HL-60 (cell line): ENCODE results near the gene NEDD4.

Source experiments
- DNase-seq, 2 experiments: peaks; one replicate each; pipeline ENCODE4 v3.0.0-alpha.2; 2010 to 2020; ENCODE audit warnings: low read depth in 1 of 2, low spot score in 1 of 2
- H3K27ac ChIP-seq: fragments of 250-450 bp; sonication (Bioruptor Pico); replicated peaks from 2 replicates; pipeline ENCODE4 v1.5.1; 2020; ENCODE audit warnings: mild to moderate bottlenecking, moderate library complexity
- H3K27me3 ChIP-seq: fragments of 250-450 bp; sonication (Bioruptor Pico); 2 replicates; pipeline ENCODE4 v1.5.1; 2021; ENCODE audit warnings: mild to moderate bottlenecking, moderate library complexity; ENCODE audit not compliant: insufficient read depth, poor library complexity, severe bottlenecking
- H3K4me3 ChIP-seq: replicated peaks from 2 replicates; pipeline ENCODE4 v1.5.1; 2011; ENCODE audit warnings: mild to moderate bottlenecking, control low read depth, low read length; ENCODE audit not compliant: insufficient read depth
- CTCF ChIP-seq: IDR thresholded peaks from one replicate; pipeline ENCODE4 v1.5.1; 2011; ENCODE audit warnings: low read length, control low read depth, inconsistent platforms; ENCODE audit not compliant: insufficient read depth
- GABPA ChIP-seq: IDR thresholded peaks from 2 replicates; pipeline ENCODE4 v1.6.1; 2012; ENCODE audit warnings: low read depth
- POLR2AphosphoS5 ChIP-seq: IDR thresholded peaks from 2 replicates; pipeline ENCODE4 v1.6.1; 2012; ENCODE audit warnings: low read depth
- REST ChIP-seq: IDR thresholded peaks from 2 replicates; pipeline ENCODE4 v1.6.1; 2012; ENCODE audit warnings: low read depth; ENCODE audit not compliant: insufficient replicate concordance
- SPI1 ChIP-seq: IDR thresholded peaks from 2 replicates; pipeline ENCODE4 v1.6.1; 2012; ENCODE audit warnings: low read depth, mild to moderate bottlenecking, borderline replicate concordance

Gene NEDD4

GRCh38 chr15:55977231-55977630, 16.2 kb downstream of the NEDD4 start:
- DNase-seq = no peak
- TF ChIP-seq SPI1 = no peak
- no peak for TF ChIP-seq POLR2AphosphoS5
- no peak for TF ChIP-seq GABPA
- no peak for TF ChIP-seq REST
- TF ChIP-seq CTCF = no peak

DNA sequence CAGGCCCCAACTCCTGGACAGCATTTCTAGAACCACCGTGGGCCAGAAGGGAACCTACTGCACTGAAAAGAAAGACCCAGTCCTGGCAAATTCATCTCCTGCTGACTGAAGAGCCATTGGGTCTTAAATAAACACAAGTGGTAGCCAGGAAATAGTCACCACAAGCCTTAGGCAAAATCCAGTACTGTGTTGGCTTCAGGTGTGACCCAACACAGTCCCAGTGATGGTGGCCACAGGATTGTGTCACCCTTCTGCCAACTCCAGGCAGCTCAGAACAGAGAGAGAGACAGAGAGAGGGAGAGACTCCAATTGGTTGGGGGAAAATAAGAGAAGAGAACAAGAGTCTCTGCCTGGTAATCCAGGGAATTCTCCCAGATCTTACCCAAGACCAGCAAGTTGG, 23.1 kb downstream of the NEDD4 start:
- no peaks in the 10 kb centered on the region for H3K27me3 ChIP-seq
- H3K27ac ChIP-seq = no peak overlapping the region
- no peak for TF ChIP-seq REST
- DNase-seq = no peak
- no peak overlapping the region for H3K4me3 ChIP-seq

More at GRCh38 chr15:55977231-55977630, 16.2 kb downstream of the NEDD4 start:
- H3K4me3 ChIP-seq = no peak overlapping the region
- H3K27me3 ChIP-seq = no peaks in the 10 kb centered on the region
- H3K27ac ChIP-seq = no peak overlapping the region

- DNase-seq = no peak
These were observed 23.8 kb downstream of the NEDD4 start for GRCh38 chr15:55969582-55969981.

More at GRCh38 chr15:55969582-55969981, 23.8 kb downstream of the NEDD4 start:
- Histone ChIP-seq H3K27ac (no peak overlapping the region), H3K4me3 (no peak overlapping the region), H3K27me3 (no peaks in the 10 kb centered on the region)
- TF ChIP-seq SPI1 = no peak
- no peak for TF ChIP-seq CTCF
- no peak for TF ChIP-seq POLR2AphosphoS5
- TF ChIP-seq GABPA = no peak
- no peak for TF ChIP-seq REST
